Right renal pelvis (tissue), 4 donors: ENCODE measurements around the gene PLXND1. TPM values are rescaled to one million over a fixed set of nuclear protein-coding genes. Genes with fewer than 3 reads are reported as not detected.
"Not testable (repeated sequence)": the region's sequence is repeated elsewhere in the genome, so short reads cannot be mapped to it uniquely, and the experiment has no call there.

Experiments used
- DNase-seq, 4 donors: peaks; one replicate each; pipeline ENCODE4 v3.0.0-alpha.2; 2013; ENCODE audit warnings: low read depth in 4 of 4, low spot score in 3 of 4, missing footprints in 1 of 4
- polyA plus RNA-seq, 4 donors: library from polyadenylated mRNA; unstranded; fragments of 120-200 nt; gene quantifications; one replicate each; pipeline ENCODE4 v1.2.1, GENCODE V29; 2013; ENCODE audit not compliant: insufficient read length in 4 of 4

PLXND1 gene
- polyA plus RNA-seq, 4 donors = 119 to 164 (median 138) TPM

DNA sequence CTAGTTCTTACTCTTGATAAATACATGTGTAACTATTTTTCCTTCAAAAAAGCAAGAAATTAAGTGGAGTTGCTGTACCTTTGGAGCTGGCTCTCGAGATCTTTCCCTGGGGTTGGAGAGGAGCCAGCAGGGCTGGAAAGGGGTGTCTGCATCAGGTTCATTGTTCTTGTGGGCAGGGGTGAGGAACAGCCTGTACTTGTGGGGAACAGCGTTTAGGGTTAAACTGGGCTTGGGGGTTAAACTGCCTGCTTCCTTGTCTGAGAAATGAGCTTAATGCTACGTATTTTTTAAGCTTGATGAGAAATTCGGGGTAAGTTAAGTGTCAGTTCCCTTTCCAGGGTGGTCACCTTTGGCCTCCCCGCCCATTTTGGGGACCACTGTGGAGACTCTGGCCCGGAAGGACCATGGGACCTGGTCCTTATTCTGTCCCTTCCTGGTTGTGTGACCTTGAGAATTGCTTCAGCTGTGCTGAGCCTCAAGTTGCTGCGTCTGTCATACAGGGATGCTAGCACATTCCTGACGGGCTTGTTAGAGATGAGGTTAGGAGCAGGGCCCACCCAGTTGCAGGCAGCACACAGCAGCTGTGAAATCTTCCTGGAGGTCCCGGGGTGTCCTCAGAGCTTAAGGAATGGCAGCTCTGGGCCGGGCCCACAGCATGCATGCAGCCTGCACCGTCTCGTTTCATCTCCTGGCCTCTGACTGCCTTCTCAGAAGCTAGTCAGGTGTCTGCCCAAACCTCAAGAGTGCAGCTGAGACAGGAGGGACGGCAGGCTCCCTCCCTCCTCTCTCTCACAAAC, 51.9 kb downstream of the PLXND1 start:
- no peak for DNase-seq

DNA sequence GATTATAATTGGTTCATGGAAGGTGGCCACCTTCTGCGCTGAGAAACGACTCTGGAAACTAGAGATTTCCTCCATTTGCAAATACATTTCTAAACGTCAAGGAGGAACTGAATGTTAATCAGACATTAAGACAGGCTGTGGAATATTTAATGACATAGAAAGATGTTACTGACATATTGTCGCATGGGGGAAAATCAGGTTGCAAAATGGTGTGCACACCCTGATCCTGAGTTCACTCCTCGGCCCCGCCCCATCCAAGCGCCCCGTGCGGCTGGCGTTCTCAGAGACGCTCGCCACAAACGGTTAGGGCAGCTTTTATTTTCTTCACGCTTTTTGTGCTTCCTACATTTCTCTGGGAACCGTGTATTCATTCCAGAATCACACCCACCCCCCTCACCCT, 52.8 kb downstream of the PLXND1 start:
- no peak for DNase-seq

DNA sequence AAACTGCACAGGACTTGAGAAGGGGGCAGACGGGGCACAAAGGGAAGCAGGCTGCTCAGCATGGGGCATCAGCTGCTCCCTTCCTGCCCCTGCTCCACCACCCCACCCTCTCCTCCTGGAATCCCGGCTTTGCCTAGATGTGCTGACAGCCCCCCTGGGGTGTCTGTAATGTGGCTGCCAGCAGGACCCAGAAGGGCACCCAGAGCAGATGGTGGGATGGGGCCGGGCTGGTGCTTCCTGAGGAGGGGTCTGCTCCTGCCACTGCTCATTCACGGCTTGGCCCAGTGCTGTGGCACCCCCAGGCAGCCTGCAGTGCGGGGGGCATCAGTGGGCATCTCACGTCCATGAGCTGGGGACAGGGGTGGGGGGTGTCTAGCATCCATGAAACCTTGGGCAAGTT, 53.3 kb downstream of the PLXND1 start:
- DNase-seq = no peak

DNA sequence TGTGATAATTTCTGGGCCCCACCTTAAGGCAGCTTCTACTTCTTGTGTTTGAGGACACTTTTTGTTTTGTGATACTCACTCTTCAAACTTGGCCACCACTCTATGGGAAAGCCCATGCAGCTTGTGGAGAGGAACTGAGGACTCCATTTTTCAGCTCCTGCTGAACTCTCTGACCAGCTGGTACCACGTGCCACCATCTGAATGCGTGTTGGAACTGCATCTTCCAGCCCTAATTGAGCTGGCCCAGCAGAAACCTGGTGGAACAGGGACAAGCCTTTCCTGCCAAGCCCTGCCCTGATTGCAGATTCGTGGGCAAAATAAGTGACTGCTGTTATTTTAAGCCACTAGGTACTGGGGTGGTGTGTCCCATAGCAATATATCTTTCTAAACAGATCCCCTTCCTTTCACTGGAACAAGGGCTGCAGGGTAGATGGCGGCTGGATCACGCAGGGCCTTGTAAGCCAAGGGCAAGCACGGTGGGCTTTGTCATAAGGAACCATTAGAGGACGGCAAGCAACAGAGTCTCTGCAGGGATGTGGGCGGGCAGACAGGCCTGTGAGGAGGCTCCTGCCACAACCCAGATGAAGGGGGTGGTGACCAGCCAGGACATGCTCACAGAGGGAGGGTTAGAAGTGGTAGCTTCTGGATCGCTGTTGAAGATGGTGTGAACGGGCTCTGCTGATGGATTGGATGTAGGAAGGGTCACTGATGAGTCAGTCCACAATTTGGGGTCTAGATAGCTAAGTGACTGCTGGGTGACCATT, 54.0 kb downstream of the PLXND1 start:
- DNase-seq = no peak

DNA sequence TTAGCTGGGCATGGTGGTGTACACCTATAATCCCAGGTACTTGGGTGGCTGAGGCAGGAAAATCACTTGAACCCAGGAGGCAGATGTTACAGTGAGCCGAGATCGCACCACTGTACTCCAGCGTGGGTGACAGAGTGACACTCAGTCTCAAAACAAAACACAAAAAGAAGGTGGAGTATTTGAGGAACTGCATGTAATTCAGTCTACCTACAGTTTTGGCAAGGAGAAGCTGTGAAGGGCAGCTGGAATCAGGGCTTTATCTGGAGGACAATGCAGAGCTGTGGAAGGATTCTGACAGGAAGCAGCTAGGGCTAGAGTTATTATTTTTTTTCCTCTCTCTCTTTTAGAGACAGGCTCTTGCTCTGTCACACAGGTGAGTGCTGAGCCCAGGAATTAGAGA, 56.7 kb downstream of the PLXND1 start:
- no peak for DNase-seq

DNA sequence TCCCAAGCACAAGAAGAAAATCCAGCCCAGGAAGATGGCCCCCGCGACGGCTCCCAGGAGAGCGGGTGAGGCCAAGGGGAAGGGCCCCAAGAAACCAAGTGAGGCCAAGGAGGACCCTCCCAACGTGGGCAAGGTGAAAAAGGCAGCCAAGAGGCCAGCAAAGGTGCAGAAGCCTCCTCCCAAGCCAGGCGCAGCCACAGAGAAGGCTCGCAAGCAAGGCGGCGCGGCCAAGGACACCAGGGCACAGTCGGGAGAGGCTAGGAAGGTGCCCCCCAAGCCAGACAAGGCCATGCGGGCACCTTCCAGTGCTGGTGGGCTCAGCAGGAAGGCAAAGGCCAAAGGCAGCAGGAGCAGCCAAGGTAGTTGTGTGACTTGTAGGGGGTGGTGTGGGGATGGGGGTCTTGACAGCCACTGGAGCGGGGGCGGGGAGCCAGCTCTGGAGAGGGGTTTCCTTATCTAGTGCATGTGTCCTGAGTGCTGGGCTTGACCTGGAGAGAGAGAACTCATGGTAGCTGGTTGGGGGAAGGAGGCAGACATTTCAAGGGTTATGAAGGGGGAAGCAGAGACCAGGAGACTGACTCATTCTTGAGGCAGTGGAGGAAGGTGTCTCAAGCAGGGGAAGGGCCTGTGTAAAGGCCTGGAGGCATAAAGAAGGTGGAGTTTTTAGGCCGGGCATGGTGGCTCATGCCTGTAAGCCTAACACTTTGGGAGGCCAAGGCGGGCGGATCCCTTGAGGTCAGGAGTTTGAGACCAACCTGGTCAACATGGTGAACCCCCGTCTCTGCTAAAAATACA, 57.3 kb downstream of the PLXND1 start:
- DNase-seq = no peak

DNA sequence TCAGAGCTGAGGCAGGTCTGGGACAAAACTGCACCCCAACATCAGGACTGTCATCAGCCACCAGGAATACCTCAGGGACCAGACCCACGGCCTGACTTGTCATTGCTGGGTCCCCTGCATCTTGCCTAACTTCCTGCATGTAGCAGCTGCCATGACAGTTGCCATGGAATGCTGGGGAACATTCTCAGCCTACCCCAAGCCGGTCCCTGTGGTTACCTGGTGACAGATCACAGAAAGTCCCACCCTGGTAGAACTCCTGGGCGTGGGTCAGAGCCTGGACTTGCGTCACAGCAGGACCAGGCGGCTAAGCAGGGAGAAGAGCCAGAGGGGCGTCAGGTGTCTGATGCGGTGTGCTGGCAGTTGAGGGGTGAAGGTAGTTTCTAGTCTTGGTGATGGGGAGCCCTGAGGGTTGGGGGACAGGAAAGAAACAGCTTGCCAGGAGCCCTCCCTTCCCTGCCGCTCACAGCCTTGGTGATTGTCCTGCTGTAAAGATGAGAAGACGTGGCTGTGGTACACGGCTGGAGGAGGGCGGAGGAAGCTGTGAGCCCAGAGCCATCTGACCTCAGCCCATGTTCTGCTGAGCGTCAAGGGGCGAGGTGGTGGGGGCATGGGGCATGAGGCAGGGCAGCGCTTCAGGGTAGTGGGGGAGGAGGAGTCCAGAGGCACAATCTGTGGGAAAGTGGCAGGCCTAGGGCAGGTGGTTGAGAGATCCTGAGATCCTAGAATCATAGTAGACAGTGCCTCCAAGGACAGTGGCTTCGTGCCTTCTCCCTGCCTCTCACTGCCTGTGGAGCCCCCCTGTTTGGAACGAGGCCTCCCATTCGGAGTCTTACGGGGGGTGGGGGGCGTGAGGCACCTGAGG, 58.1 kb downstream of the PLXND1 start:
- DNase-seq = no peak

DNA sequence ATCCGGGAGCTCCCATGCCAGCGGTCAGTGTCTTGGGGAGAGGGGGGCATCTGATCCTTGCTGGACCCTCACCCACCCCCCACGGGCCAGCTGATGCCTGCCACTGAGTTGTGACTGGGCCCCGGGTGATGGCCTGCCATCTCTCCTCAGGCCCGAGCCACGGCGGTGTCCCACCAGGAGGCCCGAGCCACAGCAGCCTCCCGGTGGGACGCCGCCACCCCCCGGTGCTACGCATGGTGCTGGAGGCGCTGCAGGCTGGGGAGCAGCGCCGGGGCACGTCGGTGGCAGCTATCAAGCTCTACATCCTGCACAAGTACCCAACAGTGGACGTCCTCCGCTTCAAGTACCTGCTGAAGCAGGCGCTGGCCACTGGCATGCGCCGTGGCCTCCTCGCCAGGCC, 59.2 kb downstream of the PLXND1 start:
- no peak for DNase-seq

DNA sequence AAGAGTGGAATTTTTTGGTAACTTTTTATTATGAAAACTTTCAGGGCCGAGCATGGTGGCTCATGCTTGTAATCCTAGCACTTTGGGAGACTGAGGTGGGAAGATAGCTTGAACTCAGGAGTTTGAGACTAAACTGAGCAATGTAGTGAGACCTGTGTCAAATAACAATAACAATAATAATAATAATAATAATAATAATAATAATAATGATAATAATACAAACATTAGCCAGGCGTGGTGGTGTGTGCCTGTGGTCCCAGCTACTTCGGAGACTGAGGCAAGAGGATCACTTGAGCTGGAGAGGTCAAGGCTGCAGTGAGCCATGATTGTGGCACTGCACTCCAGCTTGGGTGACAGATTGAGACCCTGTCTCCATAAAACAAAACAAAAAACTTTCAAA, 60.5 kb downstream of the PLXND1 start:
- DNase-seq = not testable (repeated sequence)

DNA sequence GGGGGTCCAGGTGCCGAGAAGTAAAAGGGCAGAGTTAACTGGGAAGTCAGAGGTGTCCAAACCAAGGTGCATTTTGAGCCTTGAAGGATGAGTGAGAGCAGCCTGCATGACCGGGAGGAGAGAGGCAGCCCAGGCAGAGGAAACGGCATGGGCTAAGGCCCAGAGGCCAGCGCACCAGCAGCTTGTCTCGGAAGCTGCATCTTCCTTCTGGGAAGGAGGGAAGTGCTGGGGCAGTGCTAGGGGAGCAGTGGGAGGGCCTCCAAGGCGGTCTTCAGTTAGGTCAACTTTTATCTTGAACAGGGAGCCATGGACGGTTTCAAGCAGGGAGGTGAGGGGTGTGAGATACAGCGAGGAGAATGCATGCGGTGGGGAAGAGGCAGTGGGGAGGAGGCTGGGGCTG, 62.5 kb downstream of the PLXND1 start:
- no peak for DNase-seq

DNA sequence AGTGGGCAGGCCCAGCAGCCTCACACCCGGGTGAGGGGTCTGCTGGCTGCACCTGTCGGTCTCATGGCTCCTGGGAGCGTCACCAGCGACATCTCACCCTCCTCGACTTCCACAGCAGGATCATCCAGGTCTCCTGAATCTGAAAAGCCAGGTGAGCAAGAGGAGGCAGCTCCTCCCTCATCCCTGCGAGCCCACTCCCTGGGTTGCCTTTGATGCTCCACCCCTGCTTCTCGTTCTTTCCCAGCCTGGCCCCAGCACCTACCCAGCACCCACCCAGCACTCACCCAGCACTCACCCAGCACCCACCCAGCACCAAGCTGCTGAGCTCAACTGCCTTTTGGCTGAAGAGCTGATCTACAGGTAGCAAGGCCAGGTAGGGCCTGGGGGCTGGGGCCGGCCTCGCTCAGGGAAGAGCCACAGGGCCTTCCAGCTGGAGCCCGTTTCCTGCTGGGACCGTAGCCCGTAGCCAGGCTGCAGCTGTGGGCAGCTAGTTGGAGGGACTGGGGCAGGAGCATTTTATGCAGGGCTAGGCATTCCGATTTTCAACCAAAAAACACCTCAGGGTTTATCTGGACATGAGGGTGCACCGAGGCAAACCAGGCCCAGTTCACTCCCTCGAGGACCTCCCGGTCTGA, 63.2 kb downstream of the PLXND1 start, which contains the start of gene H1-8:
Gene H1-8, plus strand, starts transcription at position 20 of the 635 bp plus-strand sequence. Its CDS starts 44 bp downstream, at position 64.
- DNase-seq = no peak

DNA sequence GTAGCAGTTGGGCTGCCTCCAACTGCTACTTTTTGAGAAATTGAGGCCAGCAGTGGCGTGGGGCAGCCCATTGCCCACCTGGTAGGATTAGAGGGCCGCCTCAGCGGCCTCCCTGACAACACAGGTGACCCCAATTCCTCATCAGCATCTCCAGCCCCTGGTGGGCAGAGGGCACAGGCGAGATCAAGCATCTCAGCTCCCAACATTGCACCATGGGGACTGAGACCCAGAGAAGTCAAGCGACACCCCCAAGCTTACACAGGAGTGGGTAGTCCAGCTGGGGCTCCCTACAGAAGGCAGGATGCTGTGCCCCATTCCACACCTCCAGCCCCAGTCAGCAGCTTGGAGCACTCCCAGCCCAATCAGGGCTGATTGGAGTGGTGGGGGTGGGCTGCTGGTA, 63.7 kb downstream of the PLXND1 start:
- no peak for DNase-seq

DNA sequence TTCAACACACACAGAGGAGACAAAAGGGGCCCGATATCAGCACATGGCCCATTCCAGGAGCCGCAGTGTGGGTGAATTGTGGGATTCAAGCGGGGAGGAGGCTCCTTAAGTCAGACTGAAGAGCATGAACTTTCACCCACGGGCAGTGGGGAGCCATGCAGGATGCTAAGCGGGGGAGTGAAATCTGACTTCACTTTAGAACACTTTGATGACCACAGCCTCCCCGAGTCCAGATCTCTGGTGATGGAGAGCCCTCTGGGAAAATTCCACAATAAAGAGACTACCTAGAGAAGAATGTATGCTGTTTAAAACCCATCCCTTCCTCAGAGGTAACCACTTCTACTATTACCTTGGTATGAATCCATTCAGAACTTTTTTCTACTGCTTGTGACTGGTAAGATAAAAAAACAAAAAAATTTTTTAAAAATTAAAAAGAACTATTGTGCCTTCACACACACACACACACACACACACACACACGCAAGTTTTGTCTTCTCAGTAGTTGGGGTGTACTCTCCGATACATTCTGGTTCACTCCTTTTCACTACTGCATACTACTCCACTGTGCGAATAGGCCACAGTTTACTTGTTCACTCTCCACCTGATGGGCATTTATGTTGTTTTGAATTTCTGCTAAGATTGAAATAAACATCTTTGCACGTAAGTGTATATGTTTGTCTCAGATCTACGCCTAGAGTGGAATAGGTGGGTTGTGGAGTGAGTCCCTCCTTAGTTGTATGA, 65.5 kb downstream of the PLXND1 start:
- DNase-seq = no peak

DNA sequence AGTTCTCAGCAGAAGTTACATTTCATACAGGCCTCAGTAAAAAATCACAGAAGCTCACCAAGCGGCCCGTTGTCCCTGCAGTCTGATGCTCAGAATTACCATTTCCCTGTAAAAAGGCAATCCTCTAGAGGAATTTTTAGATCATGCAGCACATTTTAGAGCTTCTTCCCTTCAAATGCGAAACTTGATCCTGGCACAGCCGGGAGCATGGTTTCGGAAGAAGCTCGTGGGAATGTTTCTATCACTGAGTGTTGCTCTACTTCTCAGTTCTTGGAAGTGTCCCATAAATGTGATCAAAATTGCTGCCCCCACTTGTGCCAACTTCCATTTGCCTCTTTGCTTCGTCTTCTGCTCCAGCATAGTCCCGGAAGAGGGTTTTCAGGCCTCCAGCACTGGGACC, 67.3 kb downstream of the PLXND1 start:
- DNase-seq = no peak

DNA sequence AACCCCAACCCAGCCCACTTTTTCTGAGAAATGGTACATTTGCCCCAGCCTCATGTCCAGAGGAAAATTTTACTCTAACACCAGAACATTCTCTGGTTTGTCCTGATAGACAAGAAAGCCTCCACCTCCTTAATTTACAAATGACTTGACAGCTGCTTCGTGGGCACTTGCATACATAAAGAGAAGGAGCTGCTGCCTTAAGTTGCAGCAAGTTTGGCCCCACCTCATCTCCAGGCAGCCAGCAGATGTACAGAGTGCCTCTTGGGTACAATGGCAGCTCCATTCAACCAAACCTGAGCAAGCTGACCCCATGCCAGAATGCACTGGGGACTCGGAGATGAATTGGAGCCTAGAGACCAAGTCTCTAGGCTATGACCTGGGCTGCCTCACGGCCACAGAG, 69.7 kb downstream of the PLXND1 start:
- no peak for DNase-seq

DNA sequence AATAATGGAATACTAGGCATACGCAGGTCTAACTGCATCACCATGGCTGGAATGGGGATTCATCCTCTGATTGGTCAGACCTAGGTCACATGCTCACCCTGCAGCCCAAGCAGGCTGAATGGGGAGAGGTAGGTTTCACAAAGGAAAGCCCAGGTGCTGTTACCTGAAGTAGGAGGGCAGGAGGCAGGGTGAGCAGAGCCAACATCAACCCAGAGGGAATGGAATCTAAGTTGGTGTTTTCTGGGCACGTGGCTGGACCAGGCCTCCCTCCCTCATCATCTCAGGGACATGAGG, 70.2 kb downstream of the PLXND1 start:
- DNase-seq = no peak

DNA sequence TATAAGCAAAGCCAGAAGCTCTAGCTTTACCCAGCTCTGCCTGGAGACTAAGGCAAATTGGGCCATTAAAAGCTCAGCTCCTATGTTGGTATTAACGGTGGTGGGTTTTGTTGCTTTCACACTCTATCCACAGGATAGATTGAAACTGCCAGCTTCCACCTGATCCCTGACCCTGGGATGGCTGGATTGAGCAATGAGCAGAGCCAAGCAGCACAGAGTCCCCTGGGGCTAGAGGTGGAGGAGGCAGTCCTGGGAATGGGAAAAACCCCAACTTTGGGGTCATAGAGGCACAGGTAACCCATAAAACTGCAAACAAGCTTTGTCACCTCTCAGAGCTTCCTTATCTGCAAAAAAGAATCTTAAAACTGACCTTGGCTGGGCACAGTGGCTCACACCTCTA, 71.4 kb downstream of the PLXND1 start:
- DNase-seq = no peak

DNA sequence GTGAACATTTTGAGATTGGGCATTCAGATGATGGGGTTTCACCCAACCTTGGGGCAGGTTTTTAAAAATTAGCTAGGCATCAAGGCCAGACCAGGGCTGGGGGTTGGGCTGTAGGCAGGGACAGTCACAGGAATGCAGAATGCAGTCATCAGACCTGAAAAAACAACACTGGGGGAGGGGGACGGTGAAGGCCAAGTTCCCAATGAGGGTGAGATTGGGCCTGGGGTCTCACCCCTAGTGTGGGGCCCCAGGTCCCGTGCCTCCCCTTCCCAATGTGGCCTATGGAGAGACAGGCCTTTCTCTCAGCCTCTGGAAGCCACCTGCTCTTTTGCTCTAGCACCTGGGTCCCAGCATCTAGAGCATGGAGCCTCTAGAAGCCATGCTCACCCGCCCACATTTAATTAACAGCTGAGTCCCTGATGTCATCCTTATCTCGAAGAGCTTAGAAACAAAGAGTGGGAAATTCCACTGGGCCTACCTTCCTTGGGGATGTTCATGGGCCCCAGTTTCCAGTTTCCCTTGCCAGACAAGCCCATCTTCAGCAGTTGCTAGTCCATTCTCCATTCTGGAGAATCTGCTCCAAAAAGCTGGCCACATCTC, 71.9 kb downstream of the PLXND1 start:
- peak in 2 of 4 donors; percentile 33 to 43 for DNase-seq

DNA sequence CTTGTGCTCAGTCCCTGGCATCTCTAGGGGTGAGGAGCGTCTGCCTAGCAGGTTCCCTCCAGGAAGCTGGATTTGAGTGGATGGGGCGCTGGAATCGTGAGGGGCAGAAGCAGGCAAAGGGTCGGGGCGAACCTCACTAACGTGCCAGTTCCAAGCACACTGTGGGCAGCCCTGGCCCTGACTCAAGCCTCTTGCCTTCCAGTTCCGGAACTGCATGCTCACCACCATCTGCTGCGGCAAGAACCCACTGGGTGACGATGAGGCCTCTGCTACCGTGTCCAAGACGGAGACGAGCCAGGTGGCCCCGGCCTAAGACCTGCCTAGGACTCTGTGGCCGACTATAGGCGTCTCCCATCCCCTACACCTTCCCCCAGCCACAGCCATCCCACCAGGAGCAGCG, 73.1 kb downstream of the PLXND1 start:
- no peak for DNase-seq
